Stimulated activated CD4-positive, alpha-beta T cell treated with anti-CD3 and anti-CD28 coated beads, Interleukin-12 subunit alpha, Interleukin-12 subunit beta, amount 100 ng/mL, for 48 hours (primary cell): ENCODE data around the gene ADCY3.

Source experiments
- DNase-seq, 3 donors: peaks; one replicate each; pipeline ENCODE4 v3.0.0-alpha.2; 2020; ENCODE audit warnings: low read depth in 2 of 3, low spot score in 1 of 3

The ADCY3 gene

GRCh38 chr2:24771764-24772586 lies 148.1 kb downstream of the ADCY3 start:
- no peak for DNase-seq

GRCh38 chr2:24771061-24771460 lies 149.0 kb downstream of the ADCY3 start:
- DNase-seq = no peak
